ENCODE data around the gene MUC20.

DNA sequence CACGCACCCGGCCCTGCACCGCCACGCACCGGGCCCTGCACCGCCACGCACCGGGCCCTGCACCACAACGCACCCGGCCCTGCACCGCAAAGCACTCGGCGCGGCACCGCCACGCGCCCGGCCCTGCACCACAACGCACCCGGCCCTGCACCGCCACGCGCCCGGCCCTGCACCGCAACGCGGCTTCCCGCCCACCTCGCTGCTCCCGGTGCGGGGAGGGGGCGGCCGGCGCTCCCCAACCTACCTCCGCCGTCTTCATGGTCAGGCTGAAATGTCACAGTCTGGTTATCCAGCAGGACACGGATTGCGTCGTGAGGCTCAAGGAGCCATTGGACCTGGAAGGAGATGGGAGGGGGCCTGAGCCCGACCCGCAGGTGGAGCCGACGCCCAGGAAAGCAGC lies 41.8 kb downstream of the MUC20 start:
- TF ChIP-seq, protein P1, sequence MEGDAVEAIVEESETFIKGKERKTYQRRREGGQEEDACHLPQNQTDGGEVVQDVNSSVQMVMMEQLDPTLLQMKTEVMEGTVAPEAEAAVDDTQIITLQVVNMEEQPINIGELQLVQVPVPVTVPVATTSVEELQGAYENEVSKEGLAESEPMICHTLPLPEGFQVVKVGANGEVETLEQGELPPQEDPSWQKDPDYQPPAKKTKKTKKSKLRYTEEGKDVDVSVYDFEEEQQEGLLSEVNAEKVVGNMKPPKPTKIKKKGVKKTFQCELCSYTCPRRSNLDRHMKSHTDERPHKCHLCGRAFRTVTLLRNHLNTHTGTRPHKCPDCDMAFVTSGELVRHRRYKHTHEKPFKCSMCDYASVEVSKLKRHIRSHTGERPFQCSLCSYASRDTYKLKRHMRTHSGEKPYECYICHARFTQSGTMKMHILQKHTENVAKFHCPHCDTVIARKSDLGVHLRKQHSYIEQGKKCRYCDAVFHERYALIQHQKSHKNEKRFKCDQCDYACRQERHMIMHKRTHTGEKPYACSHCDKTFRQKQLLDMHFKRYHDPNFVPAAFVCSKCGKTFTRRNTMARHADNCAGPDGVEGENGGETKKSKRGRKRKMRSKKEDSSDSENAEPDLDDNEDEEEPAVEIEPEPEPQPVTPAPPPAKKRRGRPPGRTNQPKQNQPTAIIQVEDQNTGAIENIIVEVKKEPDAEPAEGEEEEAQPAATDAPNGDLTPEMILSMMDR (IDR thresholded peaks at IDR 0.05), result no peak
- TF ChIP-seq POLR2A (IDR thresholded peaks at IDR 0.05), result no peak
- TF ChIP-seq EP300 (IDR thresholded peaks at IDR 0.05), result no peak

All from ovary (tissue), 3 donors.